ENCODE data around the gene C4BPA. TPM values are rescaled to one million over a fixed set of nuclear protein-coding genes. Genes with fewer than 3 reads are reported as not detected.

The C4BPA gene
- polyA plus RNA-seq, 2 of the 4 experiments (the other 2 are of a cell fraction) = 0.92 to 3.6 TPM

GRCh38 chr1:207134581-207134980 is 30.5 kb downstream of the C4BPA start:
- TF ChIP-seq ESRRA (IDR thresholded peaks at IDR 0.05; ENCODE audit: borderline replicate concordance, low read length) = no peak
- no peak for TF ChIP-seq CEBPB (IDR thresholded peaks at IDR 0.05)
- no peak for TF ChIP-seq NFE2L2 (conservative IDR thresholded peaks at IDR 0.05; ENCODE audit: low read length)
- TF ChIP-seq MAFK (IDR thresholded peaks at IDR 0.05; ENCODE audit: partially characterized antibody) = no peak
- no peak for TF ChIP-seq ATOH8 (CRISPR knock-in tag; IDR thresholded peaks at IDR 0.05; ENCODE audit: low read depth)
- TF ChIP-seq ZSCAN20 (CRISPR knock-in tag; IDR thresholded peaks at IDR 0.05) = no peak
- TF ChIP-seq ZNF302 (CRISPR knock-in tag; IDR thresholded peaks at IDR 0.05) = no peak
- TF ChIP-seq EP300 (IDR thresholded peaks at IDR 0.05) = no peak
- TF ChIP-seq HOXA7 (CRISPR knock-in tag; IDR thresholded peaks at IDR 0.05) = no peak
- no peak for TF ChIP-seq KDM1A (IDR thresholded peaks at IDR 0.05; ENCODE audit: low read depth)
- no peak for TF ChIP-seq EHF (CRISPR knock-in tag; IDR thresholded peaks at IDR 0.05)
- no peak for TF ChIP-seq RCOR1 (IDR thresholded peaks at IDR 0.05; ENCODE audit: low read depth, low read length)

GRCh38 chr1:207139616-207140015 is 35.6 kb downstream of the C4BPA start:
- ATAC-seq (no peak), DNase-seq (ENCODE audit: low read depth in 1 of 2, low spot score in 1 of 2) (no peak), FAIRE-seq (no peak)
- ChIA-PET CTCF (interaction anchor here (1.1 kb wide), 1 partner anchor 56 kb away, joined by 3 read pairs; no protein-coding TSS in a partner anchor), POLR2A (no interaction called here)
- Histone ChIP-seq H3K4me1 (no peaks in the 10 kb centered on the region), H3K27ac (no peak overlapping the region), H3K4me3 (no peak overlapping the region), H3K4me2 (no peak overlapping the region), H3K9me3 (no peaks in the 10 kb centered on the region)
- 84% methylated on average over 1 of the region's 1 CpG for whole genome bisulfite sequencing (ENCODE audit: missing lambda C conversion rate)
- no peak for TF ChIP-seq MAFK (IDR thresholded peaks at IDR 0.05; ENCODE audit: partially characterized antibody)
- no peak for TF ChIP-seq NFE2L2 (conservative IDR thresholded peaks at IDR 0.05; ENCODE audit: low read length)
- no peak for TF ChIP-seq POLR2AphosphoS2 (conservative IDR thresholded peaks at IDR 0.05; ENCODE audit: low read length)
- TF ChIP-seq ZC3H11A (IDR thresholded peaks at IDR 0.05) = no peak
- no peak for TF ChIP-seq RARB (CRISPR knock-in tag; IDR thresholded peaks at IDR 0.05)
- TF ChIP-seq CHD2 (IDR thresholded peaks at IDR 0.05; ENCODE audit: low read length, partially characterized antibody) = no peak
- no peak for TF ChIP-seq ESRRA (IDR thresholded peaks at IDR 0.05; ENCODE audit: borderline replicate concordance, low read length)
- no peak for TF ChIP-seq HOXB5 (CRISPR knock-in tag; IDR thresholded peaks at IDR 0.05)
- no peak for TF ChIP-seq NR3C1 (IDR thresholded peaks at IDR 0.05)

More at GRCh38 chr1:207134581-207134980, 30.5 kb downstream of the C4BPA start:
- 80% methylated on average over 1 of the region's 1 CpG for WGBS (ENCODE audit: missing lambda C conversion rate)
- no peak overlapping the region for H3K4me2 ChIP-seq
- POLR2A ChIA-PET = no interaction called here
- H3K4me3 ChIP-seq = no peak overlapping the region
- CTCF ChIA-PET = no interaction called here
- H3K27ac ChIP-seq = no peak overlapping the region
- DNase-seq (ENCODE audit: low read depth in 1 of 2, low spot score in 1 of 2) (no peak), ATAC-seq (no peak), FAIRE-seq (no peak)
- H3K9me3 ChIP-seq = no peaks in the 10 kb centered on the region; the same call in 2 of the 3 replicates
- no peaks in the 10 kb centered on the region for H3K4me1 ChIP-seq

GRCh38 chr1:207140536-207140935 is 36.5 kb downstream of the C4BPA start:
- Histone ChIP-seq H3K4me1 (no peaks in the 10 kb centered on the region), H3K4me2 (no peak overlapping the region), H3K4me3 (no peak overlapping the region), H3K9me3 (no peaks in the 10 kb centered on the region), H3K27ac (no peak overlapping the region)
- DNase-seq (ENCODE audit: low read depth in 1 of 2, low spot score in 1 of 2) (no peak), FAIRE-seq (no peak), ATAC-seq (no peak)
- TF ChIP-seq HMGXB4 (CRISPR knock-in tag; IDR thresholded peaks at IDR 0.05; ENCODE audit: borderline replicate concordance) (no peak), SMC3 (IDR thresholded peaks at IDR 0.05) (no peak), CBX2 (IDR thresholded peaks at IDR 0.05; ENCODE audit: borderline replicate concordance, low read depth) (no peak), JUN (IDR thresholded peaks at IDR 0.05) (no peak), POLR2AphosphoS2 (conservative IDR thresholded peaks at IDR 0.05; ENCODE audit: low read length) (no peak)
- CTCF ChIA-PET = interaction anchor here (1.1 kb wide), 1 partner anchor 56 kb away, joined by 3 read pairs; no protein-coding TSS in a partner anchor
- POLR2A ChIA-PET = interaction anchor here (0.6 kb wide), 1 partner anchor 23 kb away, joined by 3 read pairs; no protein-coding TSS in a partner anchor
- WGBS (ENCODE audit: missing lambda C conversion rate) = 0% methylated on average over 1 of the region's 1 CpG
